Body of pancreas (tissue), 4 donors: Measurements from ENCODE around the gene SNAI3. TPM values are rescaled to one million over a fixed set of nuclear protein-coding genes. Genes with fewer than 3 reads are reported as not detected.

Source experiments
- ATAC-seq: fragments of 150-250 bp; one replicate; pipeline ENCODE4 v1.9.1; 2016
- DNase-seq, 4 donors: peaks; one replicate each; pipeline ENCODE4 v3.0.0-alpha.2; 2019
- H3K27ac ChIP-seq, 4 donors: fragments of 200-600 bp; sonication (generic); 1 replicate in 3 of 4; 2 replicates in 1 of 4; pipeline versions ENCODE4 v1.5.1 to v1.6.1; 2016 to 2019; ENCODE audit warnings: mild to moderate bottlenecking in 1 of 4, mixed read lengths in 1 of 4, moderate library complexity in 1 of 4
- H3K27me3 ChIP-seq, 2 donors: fragments of 200-600 bp; sonication (generic); one replicate each; pipeline ENCODE4 v1.6.0; 2016; ENCODE audit warnings: mild to moderate bottlenecking in 1 of 2
- H3K36me3 ChIP-seq, 2 donors: fragments of 200-600 bp; sonication (generic); replicated peaks in 1 of 2; 2 replicates each; pipeline ENCODE4 v1.5.1; 2016; ENCODE audit warnings: low read depth in 2 of 2; ENCODE audit not compliant: insufficient read depth in 1 of 2
- H3K4me1 ChIP-seq: fragments of 200-600 bp; sonication (generic); one replicate; pipeline ENCODE4 v1.6.0; 2016
- H3K4me3 ChIP-seq, 2 donors: fragments of 200-600 bp; sonication (generic); 1 replicate in 1 of 2; 2 replicates in 1 of 2; pipeline ENCODE4 v1.5.1; 2016 to 2019
- H3K9me3 ChIP-seq, 3 donors: fragments of 200-600 bp; sonication (generic); 1 replicate in 2 of 3; 2 replicates in 1 of 3; pipeline ENCODE4 v1.5.1; 2016
- POLR2A ChIP-seq, 3 donors: fragments of 450-650 bp; IDR thresholded peaks; one replicate each; pipeline ENCODE4 v1.6.1; 2016; ENCODE audit warnings: antibody characterized with exemption in 3 of 3, mild to moderate bottlenecking in 2 of 3
- WGBS, 2 donors: methylation state at CpG; one replicate each; pipeline ENCODE4 v1.1.5; 2017; 5-methylcytosine and 5-hydroxymethylcytosine counted together
- intact Hi-C: fragments of 100-400 bp; cut with DNase I; formaldehyde crosslinking; loops from one replicate; pipeline ENCODE4 v1.15.1; 2023
- total RNA-seq, 2 donors: library from RNA; depleted of rRNA; stranded (reverse); fragments of >200 nt; gene quantifications; one replicate each; pipeline ENCODE4 v1.1.0, GENCODE V29; 2016
- TF ChIP-seq, protein P1 (sequence below), 7 experiments: fragments of 450-650 bp in 4 of 7; fragments of 200-600 bp in 3 of 7; sonication (generic) in 3 of 7; IDR thresholded peaks; one replicate each; pipeline ENCODE4 v1.5.1; 2016 to 2019; ENCODE audit warnings: antibody characterized with exemption in 7 of 7

SNAI3 gene
- total RNA-seq, 2 donors from 2014 or later, result 0.26 TPM; not detected in 1

DNA sequence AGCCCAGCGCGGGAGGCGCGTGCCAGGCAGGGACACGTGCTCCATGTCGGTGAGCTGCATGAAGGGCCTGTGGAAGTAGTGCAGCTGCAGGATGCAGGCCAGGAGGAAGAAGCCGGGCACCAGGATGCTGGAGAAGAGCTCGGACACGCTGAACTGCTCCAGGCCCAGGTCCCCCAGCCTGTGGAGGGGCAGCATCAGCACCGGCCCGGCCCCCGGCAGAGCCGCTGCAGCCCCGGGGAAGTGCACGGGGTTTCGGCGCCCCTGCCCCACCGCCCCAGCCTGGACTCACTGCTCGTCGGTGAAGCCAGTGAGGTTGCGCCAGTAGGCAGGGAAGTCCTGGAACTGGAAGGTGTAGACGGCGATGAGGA lies 48.0 kb upstream of the SNAI3 start:
- H3K9me3 ChIP-seq, result no peaks in the 10 kb centered on the region
- H3K27me3 ChIP-seq, result no peaks in the 10 kb centered on the region
- H3K4me1 ChIP-seq, result peaks cover 9% of the 10 kb centered on the region
- WGBS, 2 donors, result 86 to 88% methylated on average over 5 to 23 of the region's 23 CpGs
- ATAC-seq (no peak), DNase-seq (no peak)
- H3K4me3 ChIP-seq, result no peak overlapping the region
- no peak overlapping the region for H3K27ac ChIP-seq
- H3K36me3 ChIP-seq, result peaks cover 0 to 5% of the 10 kb centered on the region in 2 donors
- TF ChIP-seq, protein P1, sequence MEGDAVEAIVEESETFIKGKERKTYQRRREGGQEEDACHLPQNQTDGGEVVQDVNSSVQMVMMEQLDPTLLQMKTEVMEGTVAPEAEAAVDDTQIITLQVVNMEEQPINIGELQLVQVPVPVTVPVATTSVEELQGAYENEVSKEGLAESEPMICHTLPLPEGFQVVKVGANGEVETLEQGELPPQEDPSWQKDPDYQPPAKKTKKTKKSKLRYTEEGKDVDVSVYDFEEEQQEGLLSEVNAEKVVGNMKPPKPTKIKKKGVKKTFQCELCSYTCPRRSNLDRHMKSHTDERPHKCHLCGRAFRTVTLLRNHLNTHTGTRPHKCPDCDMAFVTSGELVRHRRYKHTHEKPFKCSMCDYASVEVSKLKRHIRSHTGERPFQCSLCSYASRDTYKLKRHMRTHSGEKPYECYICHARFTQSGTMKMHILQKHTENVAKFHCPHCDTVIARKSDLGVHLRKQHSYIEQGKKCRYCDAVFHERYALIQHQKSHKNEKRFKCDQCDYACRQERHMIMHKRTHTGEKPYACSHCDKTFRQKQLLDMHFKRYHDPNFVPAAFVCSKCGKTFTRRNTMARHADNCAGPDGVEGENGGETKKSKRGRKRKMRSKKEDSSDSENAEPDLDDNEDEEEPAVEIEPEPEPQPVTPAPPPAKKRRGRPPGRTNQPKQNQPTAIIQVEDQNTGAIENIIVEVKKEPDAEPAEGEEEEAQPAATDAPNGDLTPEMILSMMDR (IDR thresholded peaks at IDR 0.05), result no peak
- TF ChIP-seq POLR2A (IDR thresholded peaks at IDR 0.05), result no peak
- intact Hi-C loops, result no loop called here

DNA sequence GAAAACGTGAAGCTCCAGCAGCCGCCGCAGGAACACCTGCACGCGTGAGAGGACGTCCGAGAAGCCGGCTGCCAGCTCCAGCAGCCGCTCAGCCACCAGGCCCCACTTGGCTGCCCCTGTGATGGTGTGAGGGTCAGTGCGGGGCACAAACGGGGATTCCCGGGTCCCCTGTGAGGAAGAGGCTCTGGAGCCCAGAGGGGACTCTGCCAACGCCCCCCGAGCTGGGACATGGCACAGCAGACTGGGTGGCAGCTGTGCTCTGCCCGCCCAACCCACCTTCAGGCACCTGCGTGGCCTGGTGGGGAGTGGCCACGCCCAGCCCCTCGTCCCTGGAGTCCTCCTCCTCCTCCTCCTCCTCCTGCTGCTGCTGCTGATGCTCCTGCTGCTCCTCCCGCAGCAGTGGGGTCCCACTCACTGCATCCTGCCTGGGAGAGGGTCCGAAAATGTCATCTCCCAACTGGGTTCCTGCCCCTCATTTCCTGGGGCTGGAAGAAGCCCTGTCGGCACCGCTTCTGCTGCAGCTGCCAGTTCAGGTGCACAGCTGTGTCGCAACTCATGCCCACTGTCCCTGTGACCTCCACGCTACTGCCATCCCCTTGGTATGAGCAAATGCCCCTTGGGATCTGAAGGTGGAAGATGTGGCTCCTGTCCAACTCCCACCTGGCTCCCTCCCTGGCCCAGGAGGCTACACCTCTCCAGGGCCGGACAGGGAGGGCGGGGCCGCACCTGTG lies 47.5 kb upstream of the SNAI3 start:
- no peak for DNase-seq
- no peak for TF ChIP-seq POLR2A (IDR thresholded peaks at IDR 0.05)
- TF ChIP-seq, protein P1 (IDR thresholded peaks at IDR 0.05), result no peak
- Histone ChIP-seq H3K27me3 (no peaks in the 10 kb centered on the region), H3K9me3 (no peaks in the 10 kb centered on the region), H3K36me3 (peaks cover 0 to 5% of the 10 kb centered on the region in 2 donors), H3K4me3 (no peak overlapping the region), H3K27ac (no peak overlapping the region), H3K4me1 (peaks cover 9% of the 10 kb centered on the region)
- intact Hi-C loops, result no loop called here
- no peak for ATAC-seq
- 67 to 84% methylated on average over 1 to 27 of the region's 27 CpGs for WGBS, 2 donors

DNA sequence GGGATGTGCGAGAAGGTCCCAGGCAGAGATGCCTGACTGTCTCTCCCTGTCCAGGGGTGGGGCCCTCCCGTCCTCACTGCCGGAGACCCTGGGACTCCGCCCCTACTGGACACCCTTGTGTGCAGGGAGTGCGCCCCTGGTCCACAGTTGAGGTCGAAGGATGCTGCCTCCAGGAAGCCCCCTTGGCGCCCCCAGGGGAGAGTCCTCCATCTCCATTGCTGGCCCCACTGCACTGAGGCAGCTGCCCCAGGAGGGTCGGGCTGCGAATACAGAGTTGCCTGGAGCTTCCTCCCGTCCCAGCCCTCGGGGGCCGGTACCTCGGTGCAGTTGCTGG lies 46.6 kb upstream of the SNAI3 start:
- Histone ChIP-seq H3K4me3 (no peak overlapping the region), H3K4me1 (peaks cover 9% of the 10 kb centered on the region), H3K9me3 (no peaks in the 10 kb centered on the region), H3K27me3 (no peaks in the 10 kb centered on the region), H3K27ac (no peak overlapping the region), H3K36me3 (peaks cover 0 to 5% of the 10 kb centered on the region in 2 donors)
- no peak for TF ChIP-seq POLR2A (IDR thresholded peaks at IDR 0.05)
- TF ChIP-seq, protein P1 (IDR thresholded peaks at IDR 0.05), result no peak
- ATAC-seq, result no peak
- 87 to 93% methylated on average over 4 to 11 of the region's 13 CpGs for WGBS, 2 donors
- DNase-seq, result no peak
- intact Hi-C loops, result no loop called here

DNA sequence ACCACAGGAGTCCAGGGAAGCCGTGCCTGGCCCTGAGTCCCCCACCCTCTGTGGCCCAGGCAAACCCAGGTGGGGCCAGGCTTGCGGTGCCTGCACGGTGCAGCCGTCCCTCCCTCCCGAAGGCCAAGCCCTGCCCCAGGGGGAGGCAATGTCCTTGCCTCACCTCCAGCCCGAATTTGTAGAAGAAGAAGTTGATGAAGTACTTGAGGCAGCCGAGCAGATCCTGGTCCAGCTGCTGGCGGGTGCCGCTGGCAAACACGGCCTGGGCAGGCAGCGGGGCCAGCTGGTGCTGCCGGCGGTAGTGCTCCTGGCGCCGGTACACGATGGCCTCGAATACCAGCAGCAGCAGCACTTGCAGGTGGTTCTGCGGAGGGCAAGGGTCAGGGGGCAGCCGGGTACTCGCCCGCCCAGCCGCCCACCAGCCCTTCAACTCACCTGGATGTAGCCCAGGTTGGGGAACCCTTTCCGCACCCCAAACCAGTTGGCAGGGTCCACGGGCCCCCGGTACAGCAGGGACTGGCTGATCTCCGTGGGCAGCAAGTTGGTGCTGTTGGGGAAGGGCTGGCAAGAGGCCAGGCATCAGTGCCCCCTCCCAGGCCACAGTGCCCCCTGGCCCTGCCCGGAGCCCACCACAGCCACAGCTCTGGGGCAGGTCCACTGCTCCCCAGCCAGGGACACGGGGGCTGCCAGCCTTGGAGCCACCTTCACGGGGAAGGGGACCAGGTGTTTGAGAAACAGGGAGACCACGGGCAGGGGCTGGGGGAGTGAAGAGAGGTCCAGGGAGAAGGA lies 46.1 kb upstream of the SNAI3 start:
- H3K4me1 ChIP-seq, result peaks cover 4% of the 10 kb centered on the region
- H3K27me3 ChIP-seq, result no peaks in the 10 kb centered on the region
- H3K36me3 ChIP-seq, result peaks cover 0 to 5% of the 10 kb centered on the region in 2 donors
- no peak overlapping the region for H3K4me3 ChIP-seq
- 67 to 74% methylated on average over 3 to 30 of the region's 30 CpGs for WGBS, 2 donors
- ATAC-seq (no peak), DNase-seq (no peak)
- H3K9me3 ChIP-seq, result no peaks in the 10 kb centered on the region
- intact Hi-C loops, result no loop called here
- TF ChIP-seq POLR2A (IDR thresholded peaks at IDR 0.05), result no peak
- TF ChIP-seq, protein P1 (IDR thresholded peaks at IDR 0.05), result no peak
- no peak overlapping the region for H3K27ac ChIP-seq
